IMR-90 (cell line): ENCODE results near the gene ZNF700. TPM values are rescaled to one million over a fixed set of nuclear protein-coding genes. Genes with fewer than 3 reads are reported as not detected.

Experiments
- ATAC-seq: fragments of 200-7000 bp; cut with Tn5 transposase; 2 replicates; pipeline ENCODE4 v1.9.1; 2020; ENCODE audit warnings: low read depth, mild to moderate bottlenecking, moderate library complexity
- BruUV-seq: library from RNA; stranded (reverse); fragments of 400-500 nt; replicated peaks from 2 replicates; lab custom pipeline; 2021; lab: Mats Ljungman, UMichigan
- CTCF ChIA-PET: fragments of 300-600 bp; formaldehyde crosslinking; extraction: SDS; loops from one replicate; lab custom pipeline; 2021; ENCODE audit warnings: antibody characterized with exemption; lab: Yijun Ruan, JAX
- POLR2A ChIA-PET: fragments of 300-600 bp; sonication (Branson Sonifier 250); formaldehyde crosslinking; loops from one replicate; lab custom pipeline; 2022; ENCODE audit warnings: antibody characterized with exemption; ENCODE audit not compliant: unreplicated experiment; lab: Charles Lee
- DNase-seq: peaks from one replicate; pipeline ENCODE4 v3.0.0; 2013
- H2AFZ ChIP-seq: replicated peaks from 2 replicates; pipeline ENCODE3; 2013; ENCODE audit warnings: low read length, mild to moderate bottlenecking; ENCODE audit not compliant: poor library complexity
- H2AK5ac ChIP-seq: 2 replicates; pipeline ENCODE4 v1.6.1; 2013; ENCODE audit warnings: low read depth, low read length, inconsistent platforms
- H2AK9ac ChIP-seq: replicated peaks from 2 replicates; pipeline ENCODE3; 2013; ENCODE audit warnings: mild to moderate bottlenecking, low read depth, low read length, moderate library complexity; ENCODE audit not compliant: poor library complexity
- H2BK120ac ChIP-seq: 2 replicates; pipeline ENCODE4 v1.6.1; 2013; ENCODE audit warnings: low read depth, low read length, inconsistent platforms
- H2BK15ac ChIP-seq: 3 replicates; pipeline ENCODE4 v1.6.1; 2013; ENCODE audit warnings: low read depth, low read length, inconsistent platforms
- H2BK20ac ChIP-seq: 2 replicates; pipeline ENCODE4 v1.6.1; 2013; ENCODE audit warnings: low read depth, mild to moderate bottlenecking, inconsistent platforms, low read length, moderate library complexity
- H2BK5ac ChIP-seq: 2 replicates; pipeline ENCODE4 v1.6.1; 2013; ENCODE audit warnings: mild to moderate bottlenecking, low read depth, low read length, inconsistent platforms; ENCODE audit not compliant: poor library complexity, severe bottlenecking
- H3K14ac ChIP-seq: replicated peaks from 2 replicates; pipeline ENCODE4 v1.6.1; 2013; ENCODE audit warnings: low read depth, low read length, inconsistent platforms
- H3K18ac ChIP-seq: 2 replicates; pipeline ENCODE4 v1.6.1; 2013; ENCODE audit warnings: low read depth, low read length, control low read depth
- H3K23ac ChIP-seq: 2 replicates; pipeline ENCODE4 v1.6.1; 2013; ENCODE audit warnings: low read depth, low read length, inconsistent platforms
- H3K27ac ChIP-seq: 2 replicates; pipeline ENCODE4 v1.5.1; 2013; ENCODE audit warnings: mild to moderate bottlenecking, control low read depth, low read length; ENCODE audit not compliant: insufficient read depth
- H3K27me3 ChIP-seq: 2 replicates; pipeline ENCODE4 v1.6.1; 2013; ENCODE audit warnings: low read length; ENCODE audit not compliant: control insufficient read depth, insufficient read depth
- H3K36me3 ChIP-seq: 2 replicates; pipeline ENCODE4 v1.6.1; 2013; ENCODE audit warnings: low read length, mixed read lengths; ENCODE audit not compliant: control insufficient read depth, insufficient read depth
- H3K4ac ChIP-seq: 2 replicates; pipeline ENCODE4 v1.6.1; 2013; ENCODE audit warnings: low read depth, low read length, inconsistent platforms
- H3K4me1 ChIP-seq: 2 replicates; pipeline ENCODE4 v1.6.1; 2013; ENCODE audit warnings: low read length, mixed read lengths; ENCODE audit not compliant: control insufficient read depth, insufficient read depth
- H3K4me2 ChIP-seq: 2 replicates; pipeline ENCODE4 v1.6.1; 2013; ENCODE audit warnings: low read depth, mild to moderate bottlenecking, control low read depth, low read length, moderate library complexity
- H3K4me3 ChIP-seq: 2 replicates; pipeline ENCODE4 v1.5.1; 2013; ENCODE audit warnings: low read depth, mild to moderate bottlenecking, control low read depth, low read length, moderate library complexity; ENCODE audit not compliant: insufficient read depth
- H3K56ac ChIP-seq: 2 replicates; pipeline ENCODE4 v1.6.1; 2013; ENCODE audit warnings: low read length, inconsistent platforms; ENCODE audit not compliant: insufficient read depth; ENCODE audit errors: extremely low read depth
- H3K79me1 ChIP-seq, 2 experiments: 2 replicates each; pipeline ENCODE4 v1.6.1; 2013; ENCODE audit warnings: low read length in 2 of 2, inconsistent platforms in 1 of 2, low read depth in 1 of 2
- H3K9ac ChIP-seq: 2 replicates; pipeline ENCODE4 v1.6.1; 2013; ENCODE audit warnings: low read depth, low read length, control low read depth
- H3K9me1 ChIP-seq: 2 replicates; pipeline ENCODE4 v1.6.1; 2013; ENCODE audit warnings: low read length, inconsistent platforms; ENCODE audit not compliant: insufficient read depth
- H3K9me3 ChIP-seq: 2 replicates; pipeline ENCODE4 v1.6.1; 2013; ENCODE audit warnings: low read length; ENCODE audit not compliant: control insufficient read depth, insufficient read depth
- H4K20me1 ChIP-seq: 2 replicates; pipeline ENCODE4 v1.6.1; 2013; ENCODE audit warnings: low read length, inconsistent platforms; ENCODE audit not compliant: insufficient read depth
- H4K5ac ChIP-seq: 2 replicates; pipeline ENCODE4 v1.6.1; 2013; ENCODE audit warnings: mild to moderate bottlenecking, low read depth, low read length, control low read depth
- H4K8ac ChIP-seq, 2 experiments: 2 replicates each; pipeline ENCODE4 v1.6.1; 2013; ENCODE audit warnings: low read depth in 2 of 2, low read length in 2 of 2, control low read depth in 1 of 2, inconsistent platforms in 1 of 2
- H4K91ac ChIP-seq: 2 replicates; pipeline ENCODE4 v1.6.1; 2013; ENCODE audit warnings: low read depth, low read length, inconsistent platforms; ENCODE audit not compliant: insufficient read depth
- BHLHE40 ChIP-seq: fragments of 150-350 bp; IDR thresholded peaks from 2 replicates; pipeline ENCODE4 v1.6.1; 2016; ENCODE audit warnings: mild to moderate bottlenecking, low read depth, low read length
- CEBPB ChIP-seq: IDR thresholded peaks from 2 replicates; pipeline ENCODE4 v1.6.1; 2012; ENCODE audit warnings: low read depth, low read length, improper control_type of control experiment
- FOS ChIP-seq: fragments of 150-350 bp; IDR thresholded peaks from 2 replicates; pipeline ENCODE4 v1.6.1; 2016; ENCODE audit warnings: low read depth, low read length
- MAFK ChIP-seq: IDR thresholded peaks from 2 replicates; pipeline ENCODE4 v1.6.1; 2012; ENCODE audit warnings: low read depth, low read length, improper control_type of control experiment
- MAZ ChIP-seq: IDR thresholded peaks from 2 replicates; pipeline ENCODE4 v1.6.1; 2012; ENCODE audit warnings: low read depth, mild to moderate bottlenecking, low read length, improper control_type of control experiment, moderate library complexity, borderline replicate concordance
- MXI1 ChIP-seq: IDR thresholded peaks from 2 replicates; pipeline ENCODE4 v1.6.1; 2012; ENCODE audit warnings: low read depth, mild to moderate bottlenecking, low read length, moderate library complexity, borderline replicate concordance
- NFE2L2 ChIP-seq: fragments of 150-350 bp; IDR thresholded peaks from 2 replicates; pipeline ENCODE4 v1.6.1; 2016; ENCODE audit warnings: low read depth, mild to moderate bottlenecking, low read length
- POLR2A ChIP-seq: IDR thresholded peaks from 2 replicates; pipeline ENCODE4 v1.6.1; 2012; ENCODE audit warnings: mild to moderate bottlenecking, low read depth, low read length
- RAD21 ChIP-seq: IDR thresholded peaks from 2 replicates; pipeline ENCODE4 v1.6.1; 2012; ENCODE audit warnings: low read length, improper control_type of control experiment
- RCOR1 ChIP-seq: IDR thresholded peaks from 2 replicates; pipeline ENCODE4 v1.6.1; 2012; ENCODE audit warnings: mild to moderate bottlenecking, low read length, improper control_type of control experiment; ENCODE audit not compliant: insufficient replicate concordance
- SMC3 ChIP-seq: fragments of 150-350 bp; IDR thresholded peaks from 2 replicates; pipeline ENCODE4 v1.6.1; 2016; ENCODE audit warnings: low read depth, mild to moderate bottlenecking, antibody characterized with exemption, low read length, moderate library complexity
- WGBS, 2 experiments: methylation state at CpG; one replicate each; pipeline versions ENCODE4 v1.1.5 to v1.1.7; 2013; ENCODE audit warnings: missing lambda C conversion rate in 2 of 2; ENCODE audit not compliant: insufficient read length in 1 of 2; ENCODE audit errors: extremely low coverage in 2 of 2; 5-methylcytosine and 5-hydroxymethylcytosine counted together
- dilution Hi-C: fragments of 300-500 bp; cut with HindIII; formaldehyde crosslinking; loops from one replicate; pipeline ENCODE4 v1.14.3; 2018; ENCODE audit warnings: low sequenced_read_pairs; ENCODE audit not compliant: unreplicated experiment
- in situ Hi-C: fragments of 300-500 bp; cut with MboI; formaldehyde crosslinking; loops from 3 replicates; pipeline ENCODE4 v1.14.3; 2019; ENCODE audit warnings: low sequenced_read_pairs, inconsistent platforms, mixed read lengths
- intact Hi-C: fragments of 100-400 bp; cut with micrococcal nuclease; formaldehyde crosslinking; loops from 2 replicates; pipeline ENCODE4 v1.10.0; 2022
- polyA plus RNA-seq, 3 experiments: library from polyadenylated mRNA; depleted of rRNA; stranded (reverse); fragments of >200 nt; gene quantifications; 2 replicates each; pipeline ENCODE4 v1.2.3, GENCODE V29; 2012; ENCODE audit warnings: low replicate concordance in 1 of 3
- total RNA-seq: library from RNA; depleted of rRNA; stranded (reverse); fragments of >200 nt; gene quantifications from 2 replicates; pipeline ENCODE4 v1.2.3, GENCODE V29; 2012
- TF ChIP-seq, protein P1 (sequence below): conservative IDR thresholded peaks from 2 replicates; pipeline ENCODE4 v1.5.1; 2012; ENCODE audit warnings: mild to moderate bottlenecking, low read depth, low read length, improper control_type of control experiment

Gene ZNF700
- total and polyA plus RNA-seq, 2 of the 4 experiments (the other 2 are of a cell fraction): 5.3 to 10.2 TPM

DNA sequence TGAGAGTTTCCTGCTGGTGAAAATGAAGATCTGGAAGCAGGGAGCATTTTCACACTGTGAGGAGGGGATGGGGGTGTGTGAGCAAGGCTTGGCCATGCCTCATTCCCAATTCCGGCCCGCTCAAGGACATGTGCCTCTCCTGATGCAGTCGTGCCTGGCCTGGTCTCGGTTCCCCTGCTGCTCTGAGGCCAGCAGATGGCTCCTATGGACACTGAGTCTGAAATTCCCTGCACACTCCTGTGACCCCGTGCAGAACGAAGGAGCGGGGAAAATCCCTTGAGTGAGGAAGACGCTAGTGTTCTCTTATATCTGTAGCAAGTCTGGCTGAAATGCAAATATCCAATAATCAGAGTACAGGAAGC, 39.6 kb downstream of the ZNF700 start:
- Histone ChIP-seq H3K36me3 (no peaks in the 10 kb centered on the region), H3K23ac (no peak overlapping the region), H2BK120ac (no peak overlapping the region; the same call in 1 of the 2 replicates), H4K8ac (peak overlapping the region; percentile 51 to 72; a peak in 2 of 4 replicates), H2AFZ (peak overlapping the region; percentile 95), H3K9me1 (0 out of 2 replicates have a peak, but pooled peaks cover 3% of the 10 kb centered on the region), H2BK20ac (no peak overlapping the region), H3K9me3 (no peaks in the 10 kb centered on the region), H2BK5ac (no peak overlapping the region), H4K5ac (no peak overlapping the region), H2AK5ac (no peak overlapping the region), H2AK9ac (no peak overlapping the region), H2BK15ac (no peak overlapping the region), H4K20me1 (no peaks in the 10 kb centered on the region), H3K4me3 (peak overlapping the region; percentile 77; the same call in 1 of the 2 replicates), H4K91ac (no peak overlapping the region), H3K4ac (peak overlapping the region; percentile 46; the same call in 1 of the 2 replicates), H3K79me1 (no peaks in the 10 kb centered on the region), H3K4me2 (peak overlapping the region; percentile 66), H3K14ac (no peak overlapping the region; the same call in 1 of the 2 replicates), H3K56ac (no peak overlapping the region), H3K27me3 (no peaks in the 10 kb centered on the region), H3K9ac (no peak overlapping the region; the same call in 1 of the 2 replicates), H3K18ac (no peak overlapping the region), H3K4me1 (peaks cover 2% of the 10 kb centered on the region; the same call in 1 of the 2 replicates), H3K27ac (peak overlapping the region; percentile 4; the same call in 1 of the 2 replicates)
- ATAC-seq: peak; percentile 60
- ChIA-PET POLR2A (interaction anchor here (0.6 kb wide), 1 partner anchor 23 kb away, joined by 4 read pairs; no protein-coding TSS in a partner anchor), CTCF (interaction anchor here (1.2 kb wide), 1 partner anchor 10 kb away, joined by 5 read pairs; no protein-coding TSS in a partner anchor)
- WGBS, 2 experiments: 8% methylated on average over 5 of the region's 8 CpGs; no CpG with 5 or more reads in 1 of the 2 experiments
- no TSS peak for BruUV-seq
- no peak for DNase-seq
- intact Hi-C loops: loop anchor here (1.0 kb wide), 3 partner anchors 24 to 177 kb away; no protein-coding TSS in a partner anchor
- in situ Hi-C loops: no loop called here
- dilution Hi-C loops: no loop called here
- TF ChIP-seq, protein P1, sequence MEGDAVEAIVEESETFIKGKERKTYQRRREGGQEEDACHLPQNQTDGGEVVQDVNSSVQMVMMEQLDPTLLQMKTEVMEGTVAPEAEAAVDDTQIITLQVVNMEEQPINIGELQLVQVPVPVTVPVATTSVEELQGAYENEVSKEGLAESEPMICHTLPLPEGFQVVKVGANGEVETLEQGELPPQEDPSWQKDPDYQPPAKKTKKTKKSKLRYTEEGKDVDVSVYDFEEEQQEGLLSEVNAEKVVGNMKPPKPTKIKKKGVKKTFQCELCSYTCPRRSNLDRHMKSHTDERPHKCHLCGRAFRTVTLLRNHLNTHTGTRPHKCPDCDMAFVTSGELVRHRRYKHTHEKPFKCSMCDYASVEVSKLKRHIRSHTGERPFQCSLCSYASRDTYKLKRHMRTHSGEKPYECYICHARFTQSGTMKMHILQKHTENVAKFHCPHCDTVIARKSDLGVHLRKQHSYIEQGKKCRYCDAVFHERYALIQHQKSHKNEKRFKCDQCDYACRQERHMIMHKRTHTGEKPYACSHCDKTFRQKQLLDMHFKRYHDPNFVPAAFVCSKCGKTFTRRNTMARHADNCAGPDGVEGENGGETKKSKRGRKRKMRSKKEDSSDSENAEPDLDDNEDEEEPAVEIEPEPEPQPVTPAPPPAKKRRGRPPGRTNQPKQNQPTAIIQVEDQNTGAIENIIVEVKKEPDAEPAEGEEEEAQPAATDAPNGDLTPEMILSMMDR: peak; percentile 35
- TF ChIP-seq POLR2A (no peak), BHLHE40 (no peak), MXI1 (no peak), CEBPB (no peak), RCOR1 (no peak), MAZ (no peak), NFE2L2 (no peak), FOS (no peak), MAFK (no peak), RAD21 (peak; percentile 16; the same call in 1 of the 2 replicates), SMC3 (no peak; the same call in 1 of the 2 replicates)
